SIG-M5 (cell line): ENCODE results near the gene MINDY3.
"Not testable (repeated sequence)": the region's sequence is repeated elsewhere in the genome, so short reads cannot be mapped to it uniquely, and the experiment has no call there.

Experiments used
- DNase-seq: peaks from one replicate; lab custom pipeline; 2025; lab: John Stamatoyannopoulos, UW

Gene MINDY3

GRCh38 chr10:15780353-15781135, 79.8 kb downstream of the MINDY3 start:
- DNase-seq: no peak

- no peak for DNase-seq
Observed at GRCh38 chr10:15775513-15775912, 84.8 kb downstream of the MINDY3 start.

GRCh38 chr10:15774534-15774933, 85.8 kb downstream of the MINDY3 start:
- not testable (repeated sequence) for DNase-seq

GRCh38 chr10:15764892-15765454, 95.3 kb downstream of the MINDY3 start:
- no peak for DNase-seq

GRCh38 chr10:15763006-15763405, 97.3 kb downstream of the MINDY3 start:
- no peak for DNase-seq

GRCh38 chr10:15762239-15762638, 98.1 kb downstream of the MINDY3 start:
- DNase-seq: not testable (repeated sequence)

GRCh38 chr10:15761224-15761623, 99.1 kb downstream of the MINDY3 start:
- DNase-seq: not testable (repeated sequence)

GRCh38 chr10:15760681-15761080, 99.6 kb downstream of the MINDY3 start:
- no peak for DNase-seq

- DNase-seq: no peak
Observed at GRCh38 chr10:15759265-15759664, 101.0 kb downstream of the MINDY3 start.

- no peak for DNase-seq
Observed at GRCh38 chr10:15758618-15759017, 101.7 kb downstream of the MINDY3 start.

- DNase-seq: no peak
Observed at GRCh38 chr10:15754937-15755336, 105.4 kb downstream of the MINDY3 start.

- no peak for DNase-seq
Observed at GRCh38 chr10:15751046-15751445, 109.3 kb downstream of the MINDY3 start.

GRCh38 chr10:15748126-15748525, 112.2 kb downstream of the MINDY3 start:
- no peak for DNase-seq

- no peak for DNase-seq
Observed at GRCh38 chr10:15747632-15748031, 112.7 kb downstream of the MINDY3 start.

GRCh38 chr10:15745751-15746150, 114.6 kb downstream of the MINDY3 start:
- DNase-seq: no peak

GRCh38 chr10:15744217-15744865, 116.0 kb downstream of the MINDY3 start:
- DNase-seq: no peak

- DNase-seq: no peak
Observed at GRCh38 chr10:15743443-15743842, 116.9 kb downstream of the MINDY3 start.

- no peak for DNase-seq
Observed at GRCh38 chr10:15742836-15743235, 117.5 kb downstream of the MINDY3 start.

- DNase-seq: no peak
Observed at GRCh38 chr10:15742102-15742501, 118.2 kb downstream of the MINDY3 start.

- no peak for DNase-seq
Observed at GRCh38 chr10:15741581-15741980, 118.7 kb downstream of the MINDY3 start.

- DNase-seq: no peak
Observed at GRCh38 chr10:15740261-15740660, 120.0 kb downstream of the MINDY3 start.

GRCh38 chr10:15739254-15739970, 120.9 kb downstream of the MINDY3 start:
- no peak for DNase-seq
